Neural cell (in vitro differentiated cells): ENCODE results near the gene AK2.

Experiments
- MXI1 ChIP-seq: fragments of 450-650 bp; conservative IDR thresholded peaks from 2 replicates; pipeline ENCODE4 v1.6.1; 2014; ENCODE audit warnings: antibody characterized with exemption, mild to moderate bottlenecking; ENCODE audit not compliant: poor library complexity, severe bottlenecking
- POLR2AphosphoS5 ChIP-seq: IDR thresholded peaks from 2 replicates; pipeline ENCODE4 v1.6.1; 2012
- SMC3 ChIP-seq: fragments of 450-650 bp; conservative IDR thresholded peaks from 2 replicates; pipeline ENCODE4 v1.6.1; 2014; ENCODE audit warnings: antibody characterized with exemption, mild to moderate bottlenecking, moderate library complexity; ENCODE audit not compliant: poor library complexity
- TAF1 ChIP-seq: IDR thresholded peaks from 2 replicates; pipeline ENCODE4 v1.6.1; 2012; ENCODE audit warnings: low read depth
- TF ChIP-seq, protein P1 (sequence below): fragments of 450-650 bp; IDR thresholded peaks from 2 replicates; pipeline ENCODE4 v1.5.1; 2014; ENCODE audit warnings: antibody characterized with exemption, mild to moderate bottlenecking, moderate library complexity; ENCODE audit not compliant: poor library complexity, severe bottlenecking

DNA sequence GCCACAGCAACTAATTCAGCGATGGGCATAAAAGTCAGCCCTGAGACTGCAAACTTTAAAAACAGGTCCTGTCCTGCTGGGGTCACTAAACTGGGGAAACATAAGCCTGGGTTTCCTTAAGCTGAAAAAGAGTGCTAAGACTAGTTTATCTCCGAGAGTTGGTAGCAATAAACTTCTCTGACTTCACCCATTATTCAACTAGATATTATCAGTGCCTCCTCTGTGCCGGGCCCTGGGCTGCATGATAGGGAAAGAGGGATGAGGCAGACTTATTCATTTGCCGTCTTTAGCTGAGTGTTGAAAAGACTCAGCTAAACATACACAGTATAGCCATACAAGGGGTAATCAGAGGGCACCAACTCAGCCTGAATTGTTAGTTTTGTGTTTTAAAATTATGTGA, 33.0 kb downstream of the AK2 start:
- TF ChIP-seq, protein P1, sequence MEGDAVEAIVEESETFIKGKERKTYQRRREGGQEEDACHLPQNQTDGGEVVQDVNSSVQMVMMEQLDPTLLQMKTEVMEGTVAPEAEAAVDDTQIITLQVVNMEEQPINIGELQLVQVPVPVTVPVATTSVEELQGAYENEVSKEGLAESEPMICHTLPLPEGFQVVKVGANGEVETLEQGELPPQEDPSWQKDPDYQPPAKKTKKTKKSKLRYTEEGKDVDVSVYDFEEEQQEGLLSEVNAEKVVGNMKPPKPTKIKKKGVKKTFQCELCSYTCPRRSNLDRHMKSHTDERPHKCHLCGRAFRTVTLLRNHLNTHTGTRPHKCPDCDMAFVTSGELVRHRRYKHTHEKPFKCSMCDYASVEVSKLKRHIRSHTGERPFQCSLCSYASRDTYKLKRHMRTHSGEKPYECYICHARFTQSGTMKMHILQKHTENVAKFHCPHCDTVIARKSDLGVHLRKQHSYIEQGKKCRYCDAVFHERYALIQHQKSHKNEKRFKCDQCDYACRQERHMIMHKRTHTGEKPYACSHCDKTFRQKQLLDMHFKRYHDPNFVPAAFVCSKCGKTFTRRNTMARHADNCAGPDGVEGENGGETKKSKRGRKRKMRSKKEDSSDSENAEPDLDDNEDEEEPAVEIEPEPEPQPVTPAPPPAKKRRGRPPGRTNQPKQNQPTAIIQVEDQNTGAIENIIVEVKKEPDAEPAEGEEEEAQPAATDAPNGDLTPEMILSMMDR, result no peak
- TF ChIP-seq MXI1 (no peak), SMC3 (no peak), TAF1 (no peak), POLR2AphosphoS5 (no peak)
